PC-3 (cell line): ENCODE results near the gene ZMYND10. TPM values are rescaled to one million over a fixed set of nuclear protein-coding genes. Genes with fewer than 3 reads are reported as not detected.

Experiments used
- ATAC-seq: fragments of 200-7000 bp; cut with Tn5 transposase; 2 replicates; pipeline ENCODE4 v1.9.1; 2020; ENCODE audit warnings: mild to moderate bottlenecking, moderate library complexity
- BruUV-seq: library from RNA; stranded (reverse); fragments of 400-500 nt; replicated peaks from 2 replicates; lab custom pipeline; 2021; lab: Mats Ljungman, UMichigan
- CTCF ChIA-PET: fragments of 300-600 bp; sonication (Branson Sonifier 250); formaldehyde crosslinking; loops from one replicate; lab custom pipeline; 2022; ENCODE audit warnings: antibody characterized with exemption; lab: Charles Lee
- POLR2A ChIA-PET: fragments of 300-600 bp; sonication (Branson Sonifier 250); formaldehyde crosslinking; loops from one replicate; lab custom pipeline; 2022; ENCODE audit warnings: antibody characterized with exemption; ENCODE audit not compliant: unreplicated experiment; lab: Charles Lee
- DNase-seq: peaks from one replicate; pipeline ENCODE4 v3.0.0-alpha.2; 2015
- H2AFZ ChIP-seq: fragments of 300-600 bp; sonication (generic); 2 replicates; pipeline ENCODE4 v1.6.0; 2016; ENCODE audit warnings: antibody characterized with exemption, low read length
- H3F3A ChIP-seq: fragments of 300-600 bp; sonication (generic); one replicate; pipeline ENCODE4 v1.6.0; 2017; ENCODE audit warnings: antibody characterized with exemption, low read length, control low read depth, mild to moderate bottlenecking; ENCODE audit not compliant: unreplicated experiment
- H3K27ac ChIP-seq: fragments of 300-600 bp; sonication (generic); 2 replicates; pipeline ENCODE4 v1.5.1; 2016; ENCODE audit warnings: mild to moderate bottlenecking, low read length
- H3K27me3 ChIP-seq: fragments of 300-600 bp; sonication (generic); 2 replicates; pipeline ENCODE4 v1.6.1; 2016; ENCODE audit warnings: low read length, mixed read lengths
- H3K36me3 ChIP-seq: fragments of 300-600 bp; sonication (generic); 2 replicates; pipeline ENCODE4 v1.6.1; 2016; ENCODE audit warnings: low read depth, mixed run types, low read length, mixed read lengths
- H3K4me1 ChIP-seq: fragments of 300-600 bp; sonication (generic); 2 replicates; pipeline ENCODE4 v1.5.1; 2016; ENCODE audit warnings: low read length; ENCODE audit not compliant: insufficient read depth
- H3K4me2 ChIP-seq: fragments of 300-600 bp; sonication (generic); 2 replicates; pipeline ENCODE4 v1.6.0; 2016; ENCODE audit warnings: low read length
- H3K4me3 ChIP-seq: fragments of 300-600 bp; sonication (generic); 2 replicates; pipeline ENCODE4 v1.5.1; 2016; ENCODE audit warnings: mild to moderate bottlenecking, low read length, mixed read lengths
- H3K79me2 ChIP-seq: fragments of 300-600 bp; sonication (generic); 2 replicates; pipeline ENCODE4 v1.6.1; 2017; ENCODE audit warnings: low read length, mixed read lengths
- H3K9ac ChIP-seq: fragments of 300-600 bp; sonication (generic); 2 replicates; pipeline ENCODE4 v1.6.0; 2016; ENCODE audit warnings: mild to moderate bottlenecking, low read length
- H3K9me2 ChIP-seq: fragments of 300-600 bp; sonication (generic); replicated peaks from 2 replicates; pipeline ENCODE4 v1.6.1; 2016; ENCODE audit warnings: mixed run types, low read length, mixed read lengths
- H3K9me3 ChIP-seq: fragments of 300-600 bp; sonication (generic); 2 replicates; pipeline ENCODE4 v1.6.1; 2016; ENCODE audit warnings: low read length, mixed read lengths
- H4K20me1 ChIP-seq: fragments of 300-600 bp; sonication (generic); 2 replicates; pipeline ENCODE4 v1.6.1; 2016; ENCODE audit warnings: low read length, mixed read lengths
- EZH2 ChIP-seq: fragments of 300-600 bp; sonication (generic); IDR thresholded peaks from one replicate; pipeline ENCODE4 v1.6.1; 2017; ENCODE audit warnings: antibody characterized with exemption, mild to moderate bottlenecking, low read length; ENCODE audit not compliant: unreplicated experiment
- EZH2phosphoT487 ChIP-seq: fragments of 300-600 bp; sonication (generic); IDR thresholded peaks from 2 replicates; pipeline ENCODE4 v1.6.1; 2018; ENCODE audit warnings: mild to moderate bottlenecking, antibody characterized with exemption, low read length, borderline replicate concordance
- intact Hi-C: fragments of 100-400 bp; cut with micrococcal nuclease; formaldehyde crosslinking; loops from 2 replicates; pipeline ENCODE4 v1.9.0; 2023
- total RNA-seq: library from RNA; depleted of rRNA; stranded (reverse); fragments of >200 nt; gene quantifications from 2 replicates; pipeline ENCODE4 v1.2.3, GENCODE V29; 2014
- TF ChIP-seq, protein P1 (sequence below): fragments of 300-600 bp; sonication (generic); conservative IDR thresholded peaks from 2 replicates; pipeline ENCODE4 v1.5.1; 2017; ENCODE audit warnings: antibody characterized with exemption, low read depth, mild to moderate bottlenecking, low read length

ZMYND10 gene
- total RNA-seq, 1 experiment from 2014 or later = 1.6 TPM

DNA sequence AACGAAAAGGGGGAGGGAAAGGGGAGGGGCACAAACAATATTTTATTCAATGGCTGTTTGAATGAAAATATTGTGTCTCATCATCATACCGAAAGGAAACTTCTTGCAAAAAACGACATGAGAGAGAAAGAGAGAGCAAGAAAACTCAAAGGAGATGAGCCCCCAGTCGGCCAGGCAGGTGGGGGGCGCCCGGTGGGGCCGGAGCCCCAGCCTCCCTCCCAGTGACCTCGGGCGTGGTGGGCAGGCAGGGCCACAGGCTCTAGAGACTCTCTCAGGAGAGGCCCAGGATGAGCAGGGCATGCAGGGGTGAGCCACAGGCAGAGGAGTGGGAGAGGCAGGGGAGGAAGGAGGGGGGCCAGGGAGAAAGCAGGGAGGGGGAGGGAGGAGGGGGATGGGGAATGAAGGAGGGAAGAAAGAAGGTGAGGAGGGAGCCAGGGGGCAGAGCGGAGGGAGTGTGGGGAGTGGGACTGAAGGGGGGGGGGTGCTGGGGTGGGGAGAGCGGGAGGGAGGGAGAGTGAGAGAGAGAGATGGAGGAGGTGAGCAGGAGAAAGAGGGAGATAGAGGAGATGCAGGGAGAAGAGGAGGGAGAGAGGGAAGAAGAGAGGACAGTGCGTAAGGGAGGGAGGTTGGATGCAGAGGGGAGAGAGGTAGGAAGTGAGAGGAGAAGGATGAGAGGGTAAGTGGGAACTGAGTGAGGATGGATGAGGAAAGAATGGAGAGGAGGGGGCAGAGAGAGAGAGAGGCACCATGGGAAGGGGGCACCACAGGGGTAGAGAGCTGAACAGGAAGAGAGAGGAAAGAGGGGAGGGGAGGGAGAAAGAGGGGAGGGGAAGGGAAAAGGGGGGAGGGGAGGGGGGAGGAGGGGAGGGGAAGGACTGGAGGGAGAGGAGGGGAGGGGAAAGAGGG, 27.9 kb upstream of the ZMYND10 start:
- Histone ChIP-seq H4K20me1 (no peaks in the 10 kb centered on the region), H3K27me3 (no peaks in the 10 kb centered on the region), H3K4me3 (no peak overlapping the region), H3K36me3 (no peaks in the 10 kb centered on the region), H3K9me3 (no peaks in the 10 kb centered on the region), H3K27ac (no peak overlapping the region), H3K9ac (no peak overlapping the region), H3K4me2 (no peak overlapping the region), H2AFZ (no peak overlapping the region), H3K9me2 (no peaks in the 10 kb centered on the region), H3K79me2 (no peaks in the 10 kb centered on the region), H3K4me1 (no peaks in the 10 kb centered on the region), H3F3A (no peaks in the 10 kb centered on the region)
- ATAC-seq (no peak), DNase-seq (no peak)
- TF ChIP-seq, protein P1, sequence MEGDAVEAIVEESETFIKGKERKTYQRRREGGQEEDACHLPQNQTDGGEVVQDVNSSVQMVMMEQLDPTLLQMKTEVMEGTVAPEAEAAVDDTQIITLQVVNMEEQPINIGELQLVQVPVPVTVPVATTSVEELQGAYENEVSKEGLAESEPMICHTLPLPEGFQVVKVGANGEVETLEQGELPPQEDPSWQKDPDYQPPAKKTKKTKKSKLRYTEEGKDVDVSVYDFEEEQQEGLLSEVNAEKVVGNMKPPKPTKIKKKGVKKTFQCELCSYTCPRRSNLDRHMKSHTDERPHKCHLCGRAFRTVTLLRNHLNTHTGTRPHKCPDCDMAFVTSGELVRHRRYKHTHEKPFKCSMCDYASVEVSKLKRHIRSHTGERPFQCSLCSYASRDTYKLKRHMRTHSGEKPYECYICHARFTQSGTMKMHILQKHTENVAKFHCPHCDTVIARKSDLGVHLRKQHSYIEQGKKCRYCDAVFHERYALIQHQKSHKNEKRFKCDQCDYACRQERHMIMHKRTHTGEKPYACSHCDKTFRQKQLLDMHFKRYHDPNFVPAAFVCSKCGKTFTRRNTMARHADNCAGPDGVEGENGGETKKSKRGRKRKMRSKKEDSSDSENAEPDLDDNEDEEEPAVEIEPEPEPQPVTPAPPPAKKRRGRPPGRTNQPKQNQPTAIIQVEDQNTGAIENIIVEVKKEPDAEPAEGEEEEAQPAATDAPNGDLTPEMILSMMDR = no peak
- TF ChIP-seq EZH2 (no peak), EZH2phosphoT487 (no peak)
- BruUV-seq = no TSS peak
- intact Hi-C loops = no loop called here
- ChIA-PET POLR2A (no interaction called here), CTCF (no interaction called here)

DNA sequence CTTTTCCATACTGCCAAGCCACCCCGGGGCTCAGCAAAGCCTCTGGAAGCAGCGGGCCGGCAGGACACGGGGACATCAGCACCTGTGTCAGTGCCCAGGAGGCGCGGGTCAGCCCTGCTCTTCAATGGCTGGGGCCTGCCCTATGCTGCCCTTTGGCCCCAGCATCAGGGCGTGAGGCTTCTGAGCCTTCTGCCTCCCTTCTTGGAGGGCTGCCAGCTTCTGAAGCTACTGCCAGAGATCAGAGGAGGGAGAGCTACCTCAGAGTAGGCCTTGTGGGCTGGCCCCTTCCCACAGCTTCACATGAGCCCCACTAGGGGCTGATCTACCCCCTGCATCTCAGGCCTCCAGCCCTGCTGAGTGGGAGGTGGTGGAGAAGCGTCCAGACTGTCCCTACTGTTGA, 26.8 kb upstream of the ZMYND10 start:
- POLR2A ChIA-PET = no interaction called here
- no TSS peak for BruUV-seq
- ATAC-seq (no peak), DNase-seq (no peak)
- no peaks in the 10 kb centered on the region for H3K4me1 ChIP-seq
- H3K36me3 ChIP-seq = no peaks in the 10 kb centered on the region
- no peaks in the 10 kb centered on the region for H3K9me2 ChIP-seq
- H3K27me3 ChIP-seq = no peaks in the 10 kb centered on the region
- no peaks in the 10 kb centered on the region for H4K20me1 ChIP-seq
- no peak overlapping the region for H2AFZ ChIP-seq
- no peak overlapping the region for H3K4me2 ChIP-seq
- H3K79me2 ChIP-seq = no peaks in the 10 kb centered on the region
- H3K27ac ChIP-seq = no peak overlapping the region
- no peaks in the 10 kb centered on the region for H3K9me3 ChIP-seq
- CTCF ChIA-PET = no interaction called here
- TF ChIP-seq EZH2phosphoT487 = no peak
- TF ChIP-seq EZH2 = no peak
- TF ChIP-seq, protein P1 = no peak
- no peak overlapping the region for H3K9ac ChIP-seq
- H3K4me3 ChIP-seq = no peak overlapping the region
- intact Hi-C loops = no loop called here
- H3F3A ChIP-seq = no peaks in the 10 kb centered on the region

DNA sequence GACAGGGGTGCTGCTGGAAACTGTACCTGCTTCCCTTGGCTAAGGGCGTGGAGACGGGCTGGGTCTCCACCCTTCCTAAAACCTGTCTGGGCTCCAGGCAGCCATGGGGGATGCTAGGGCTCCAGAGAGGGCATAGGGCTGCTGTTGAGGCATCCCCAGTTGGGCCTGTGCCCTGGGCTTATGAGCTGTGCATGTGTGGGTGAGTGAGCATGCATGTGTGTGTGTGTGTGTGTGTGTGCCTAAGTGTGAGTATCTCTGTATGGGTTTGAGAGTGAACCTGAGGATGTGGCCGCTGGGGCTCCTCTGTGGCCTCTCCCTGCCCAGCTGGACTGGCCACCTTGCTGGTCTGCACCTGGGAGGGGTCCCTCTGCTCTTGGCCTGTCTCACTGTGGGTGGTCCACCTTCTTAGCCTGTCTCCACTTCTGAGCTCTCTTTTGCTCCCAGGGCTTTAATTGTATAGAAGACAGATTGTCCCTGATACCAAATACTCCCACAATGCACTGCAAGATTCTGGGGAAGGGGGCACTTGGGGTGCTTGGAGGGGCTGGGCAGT, 25.7 kb upstream of the ZMYND10 start:
- no peak for TF ChIP-seq EZH2phosphoT487
- TF ChIP-seq, protein P1 = no peak
- TF ChIP-seq EZH2 = no peak
- POLR2A ChIA-PET = no interaction called here
- no peaks in the 10 kb centered on the region for H3K27me3 ChIP-seq
- no peak overlapping the region for H2AFZ ChIP-seq
- no TSS peak for BruUV-seq
- H3K4me2 ChIP-seq = no peak overlapping the region
- H3K4me3 ChIP-seq = no peak overlapping the region
- H3F3A ChIP-seq = no peaks in the 10 kb centered on the region
- H3K27ac ChIP-seq = no peak overlapping the region
- intact Hi-C loops = no loop called here
- H3K9me3 ChIP-seq = no peaks in the 10 kb centered on the region
- H3K9me2 ChIP-seq = no peaks in the 10 kb centered on the region
- H3K9ac ChIP-seq = no peak overlapping the region
- CTCF ChIA-PET = interaction anchor here (1.3 kb wide), 1 partner anchor 171 kb away, joined by 9 read pairs; no protein-coding TSS in a partner anchor
- no peaks in the 10 kb centered on the region for H3K36me3 ChIP-seq
- no peak for ATAC-seq
- H3K79me2 ChIP-seq = no peaks in the 10 kb centered on the region
- DNase-seq = no peak
- no peaks in the 10 kb centered on the region for H4K20me1 ChIP-seq
- no peaks in the 10 kb centered on the region for H3K4me1 ChIP-seq
